Nephron progenitor cell (in vitro differentiated cells): ENCODE measurements around the gene EFNA2.
"Not testable (repeated sequence)": the region's sequence is repeated elsewhere in the genome, so short reads cannot be mapped to it uniquely, and the experiment has no call there.

Experiments used
- DNase-seq: peaks from one replicate; pipeline ENCODE4 v3.0.0; 2021
- H3K27ac Mint-ChIP-seq: 2 replicates; pipeline ENCODE4 v1.8.0; 2021; ENCODE audit warnings: mild to moderate bottlenecking, moderate library complexity, mixed read lengths
- H3K27me3 Mint-ChIP-seq: 2 replicates; pipeline ENCODE4 v1.8.0; 2021; ENCODE audit warnings: mild to moderate bottlenecking, low read depth, mixed read lengths; ENCODE audit not compliant: poor library complexity
- H3K36me3 Mint-ChIP-seq: 2 replicates; pipeline ENCODE4 v1.8.0; 2021; ENCODE audit warnings: low read depth, mixed read lengths
- H3K4me1 Mint-ChIP-seq: 2 replicates; pipeline ENCODE4 v1.8.0; 2021; ENCODE audit warnings: mixed read lengths
- H3K4me3 Mint-ChIP-seq: 2 replicates; pipeline ENCODE4 v1.8.0; 2021; ENCODE audit warnings: mild to moderate bottlenecking, moderate library complexity, mixed read lengths
- H3K9me3 Mint-ChIP-seq: 2 replicates; pipeline ENCODE4 v1.8.0; 2021; ENCODE audit warnings: mild to moderate bottlenecking, moderate library complexity, mixed read lengths
- TF ChIP-seq, protein P1 (sequence below): fragments of 200-600 bp; sonication (generic); IDR thresholded peaks from 2 replicates; pipeline ENCODE4 v1.5.0; 2021; ENCODE audit warnings: antibody characterized with exemption

EFNA2 gene

DNA sequence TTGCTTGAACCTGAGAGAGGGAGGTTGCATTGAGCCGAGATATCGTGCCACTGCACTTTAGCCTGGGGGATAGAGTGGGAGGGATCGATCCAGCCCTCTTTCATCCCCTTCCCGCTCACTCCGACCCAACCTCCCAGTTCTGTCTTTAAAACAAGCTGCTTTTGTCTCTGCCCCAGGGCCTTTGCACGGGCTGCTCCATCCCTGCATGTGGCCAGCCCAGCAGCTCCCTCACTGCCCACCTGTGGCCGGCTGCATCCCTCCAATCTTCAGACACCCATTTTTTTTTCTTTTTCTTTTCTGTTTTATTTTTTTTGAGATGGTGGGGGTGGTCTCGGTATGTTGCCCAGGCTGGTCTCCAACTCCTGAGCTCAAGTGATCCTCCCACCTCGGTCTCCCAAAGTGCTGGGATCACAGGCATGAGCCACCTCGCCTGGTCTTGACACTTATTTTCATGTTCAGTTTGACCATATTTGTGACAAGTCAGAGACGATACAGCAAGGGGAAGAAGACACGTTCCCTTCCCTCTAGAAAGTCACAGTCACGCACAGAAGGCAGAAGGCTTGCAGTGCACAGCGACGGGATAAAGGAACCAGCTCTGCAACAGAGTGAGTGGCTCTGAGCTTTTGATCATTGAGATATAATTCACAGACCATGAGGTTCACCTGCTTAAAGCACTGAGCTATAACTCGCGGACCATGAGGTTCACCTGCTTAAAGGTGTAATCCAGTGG, 31.8 kb downstream of the EFNA2 start:
- no peak for DNase-seq
- H3K4me1 Mint-ChIP-seq, result peaks cover 28% of the 10 kb centered on the region
- TF ChIP-seq, protein P1, sequence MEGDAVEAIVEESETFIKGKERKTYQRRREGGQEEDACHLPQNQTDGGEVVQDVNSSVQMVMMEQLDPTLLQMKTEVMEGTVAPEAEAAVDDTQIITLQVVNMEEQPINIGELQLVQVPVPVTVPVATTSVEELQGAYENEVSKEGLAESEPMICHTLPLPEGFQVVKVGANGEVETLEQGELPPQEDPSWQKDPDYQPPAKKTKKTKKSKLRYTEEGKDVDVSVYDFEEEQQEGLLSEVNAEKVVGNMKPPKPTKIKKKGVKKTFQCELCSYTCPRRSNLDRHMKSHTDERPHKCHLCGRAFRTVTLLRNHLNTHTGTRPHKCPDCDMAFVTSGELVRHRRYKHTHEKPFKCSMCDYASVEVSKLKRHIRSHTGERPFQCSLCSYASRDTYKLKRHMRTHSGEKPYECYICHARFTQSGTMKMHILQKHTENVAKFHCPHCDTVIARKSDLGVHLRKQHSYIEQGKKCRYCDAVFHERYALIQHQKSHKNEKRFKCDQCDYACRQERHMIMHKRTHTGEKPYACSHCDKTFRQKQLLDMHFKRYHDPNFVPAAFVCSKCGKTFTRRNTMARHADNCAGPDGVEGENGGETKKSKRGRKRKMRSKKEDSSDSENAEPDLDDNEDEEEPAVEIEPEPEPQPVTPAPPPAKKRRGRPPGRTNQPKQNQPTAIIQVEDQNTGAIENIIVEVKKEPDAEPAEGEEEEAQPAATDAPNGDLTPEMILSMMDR, result no peak
- no peaks in the 10 kb centered on the region for H3K9me3 Mint-ChIP-seq
- peaks cover 45% of the 10 kb centered on the region for H3K27me3 Mint-ChIP-seq
- H3K27ac Mint-ChIP-seq, result no peak overlapping the region
- no peaks in the 10 kb centered on the region for H3K36me3 Mint-ChIP-seq
- peak overlapping the region; percentile 33 for H3K4me3 Mint-ChIP-seq

GRCh38 chr19:1318678-1319471, 33.2 kb downstream of the EFNA2 start:
- H3K36me3 Mint-ChIP-seq, result no peaks in the 10 kb centered on the region
- no peak overlapping the region for H3K27ac Mint-ChIP-seq

DNA sequence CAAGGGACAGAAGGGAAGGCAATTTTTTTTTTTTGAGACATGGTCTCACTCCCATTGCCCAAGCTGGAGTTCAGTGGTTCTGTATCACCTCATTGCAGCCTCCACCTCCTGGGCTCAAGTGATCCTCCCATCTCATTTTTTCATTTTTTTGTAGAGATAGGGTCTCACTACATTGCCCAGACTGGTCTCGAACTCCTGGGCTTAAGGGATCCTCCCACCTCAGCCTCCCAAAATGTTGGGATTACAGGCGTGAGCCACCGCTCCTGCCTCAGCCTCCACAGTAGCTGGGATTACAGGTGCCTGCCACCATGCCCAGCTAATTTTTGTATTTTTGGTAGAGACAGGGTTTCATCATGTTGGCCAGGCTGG, 34.6 kb downstream of the EFNA2 start:
- Mint-ChIP-seq H3K27me3 (peaks cover 33% of the 10 kb centered on the region), H3K4me1 (peaks cover 34% of the 10 kb centered on the region)
- H3K27ac Mint-ChIP-seq, H3K9me3 Mint-ChIP-seq, H3K36me3 Mint-ChIP-seq, H3K4me3 Mint-ChIP-seq, DNase-seq: not testable (repeated sequence)

More at GRCh38 chr19:1318678-1319471, 33.2 kb downstream of the EFNA2 start:
- TF ChIP-seq, protein P1, result no peak
- Mint-ChIP-seq H3K4me1 (peaks cover 30% of the 10 kb centered on the region), H3K4me3 (no peak overlapping the region), H3K27me3 (peaks cover 43% of the 10 kb centered on the region), H3K9me3 (no peaks in the 10 kb centered on the region)
- peak; percentile 54 for DNase-seq

- Mint-ChIP-seq H3K36me3 (no peaks in the 10 kb centered on the region), H3K9me3 (no peaks in the 10 kb centered on the region)
These were observed 35.9 kb downstream of the EFNA2 start for GRCh38 chr19:1321539-1321938.

GRCh38 chr19:1322198-1322981, 36.7 kb downstream of the EFNA2 start:
- no peak for DNase-seq
- H3K4me3 Mint-ChIP-seq, result no peak overlapping the region
- no peaks in the 10 kb centered on the region for H3K9me3 Mint-ChIP-seq
- TF ChIP-seq, protein P1, result no peak
- H3K27me3 Mint-ChIP-seq, result peaks cover 13% of the 10 kb centered on the region
- H3K36me3 Mint-ChIP-seq, result no peaks in the 10 kb centered on the region
- H3K4me1 Mint-ChIP-seq, result peaks cover 36% of the 10 kb centered on the region
- H3K27ac Mint-ChIP-seq, result peak overlapping the region; percentile 24

More at GRCh38 chr19:1321539-1321938, 35.9 kb downstream of the EFNA2 start:
- H3K4me1 Mint-ChIP-seq, result peaks cover 34% of the 10 kb centered on the region
- no peak overlapping the region for H3K4me3 Mint-ChIP-seq
- peaks cover 22% of the 10 kb centered on the region for H3K27me3 Mint-ChIP-seq
- H3K27ac Mint-ChIP-seq, result no peak overlapping the region
- DNase-seq, result no peak
- TF ChIP-seq, protein P1, result no peak

- no peaks in the 10 kb centered on the region for H3K36me3 Mint-ChIP-seq
- TF ChIP-seq, protein P1, result no peak
- no peak for DNase-seq
- peaks cover 6% of the 10 kb centered on the region for H3K27me3 Mint-ChIP-seq
- H3K4me3 Mint-ChIP-seq, result no peak overlapping the region
- H3K27ac Mint-ChIP-seq, result peak overlapping the region; percentile 32
- peaks cover 2% of the 10 kb centered on the region for H3K9me3 Mint-ChIP-seq
- H3K4me1 Mint-ChIP-seq, result peaks cover 31% of the 10 kb centered on the region
These were observed 38.7 kb downstream of the EFNA2 start for GRCh38 chr19:1324249-1324805.
